Thyroid gland (tissue), 4 donors: ENCODE results near the gene UGT3A1.

Experiments
- CTCF ChIP-seq, 6 experiments: fragments of 200-600 bp in 3 of 6; fragments of 450-650 bp in 3 of 6; sonication (generic) in 3 of 6; IDR thresholded peaks; one replicate each; pipeline ENCODE4 v1.5.1; 2016 to 2019; ENCODE audit warnings: antibody characterized with exemption in 6 of 6, mild to moderate bottlenecking in 2 of 6, inconsistent platforms in 1 of 6, moderate library complexity in 1 of 6
- POLR2A ChIP-seq, 2 donors: fragments of 450-650 bp; IDR thresholded peaks; one replicate each; pipeline ENCODE4 v1.6.1; 2017; ENCODE audit warnings: antibody characterized with exemption in 2 of 2, mild to moderate bottlenecking in 2 of 2, moderate library complexity in 1 of 2

DNA sequence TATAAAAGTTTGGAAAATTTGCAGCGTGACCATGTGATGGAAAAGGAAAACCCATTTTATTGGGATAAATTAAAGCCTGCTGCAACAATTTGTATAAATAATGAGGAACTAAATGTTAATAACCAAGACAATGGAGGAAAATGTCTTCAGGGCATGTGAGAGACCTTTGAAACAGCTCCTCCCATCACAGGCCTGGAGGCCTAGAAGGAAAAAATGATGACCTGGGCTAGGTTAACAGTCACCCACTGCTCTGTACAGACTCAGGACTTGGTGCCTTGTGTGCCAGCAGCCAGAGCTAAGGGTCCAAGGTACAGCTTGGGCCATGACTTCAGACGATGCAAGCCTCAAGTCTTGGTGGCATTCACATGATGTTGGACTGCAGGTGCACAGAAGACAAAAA lies 22.0 kb upstream of the UGT3A1 start:
- no peak for TF ChIP-seq CTCF (IDR thresholded peaks at IDR 0.05)
- no peak for TF ChIP-seq POLR2A (IDR thresholded peaks at IDR 0.05)
